K562 (cell line): Measurements from ENCODE around the gene CCL27. TPM values are rescaled to one million over a fixed set of nuclear protein-coding genes. Genes with fewer than 3 reads are reported as not detected.

ENCODE experiments used
- CEBPG ChIP-seq, 3 experiments: fragments of 200-800 bp in 1 of 3; sonication (Bioruptor generic) in 1 of 3; sonication (generic) in 1 of 3; formaldehyde crosslinking in 1 of 3; IDR thresholded peaks in 2 of 3; conservative IDR thresholded peaks in 1 of 3; 2 replicates each; pipeline versions ENCODE4 v1.6.1 to v1.8.0; 2016 to 2022; ENCODE audit warnings: missing compliant biosample characterization in 2 of 3, missing genetic modification characterization in 2 of 3, mild to moderate bottlenecking in 1 of 3, missing genetic modification reagents in 1 of 3
- ETV1 ChIP-seq: fragments of 450-650 bp; conservative IDR thresholded peaks from 2 replicates; pipeline ENCODE4 v1.6.1; 2016; ENCODE audit warnings: missing genetic modification characterization, control low read depth, low read depth, missing compliant biosample characterization
- GABPB1 ChIP-seq: sonication (generic); formaldehyde crosslinking; IDR thresholded peaks from 2 replicates; pipeline ENCODE4 v1.8.0; 2022; ENCODE audit warnings: mild to moderate bottlenecking, missing genetic modification reagents
- KDM1A ChIP-seq, 2 experiments: fragments of 450-650 bp; IDR thresholded peaks; 2 replicates each; pipeline ENCODE4 v1.6.1; 2016; ENCODE audit warnings: mild to moderate bottlenecking in 2 of 2
- MGA ChIP-seq: fragments of 450-650 bp; IDR thresholded peaks from 2 replicates; pipeline ENCODE4 v1.6.1; 2016; ENCODE audit warnings: mild to moderate bottlenecking, moderate library complexity
- NFIC ChIP-seq: fragments of 450-650 bp; IDR thresholded peaks from 2 replicates; pipeline ENCODE4 v1.6.1; 2017; ENCODE audit warnings: mild to moderate bottlenecking, inconsistent platforms
- POLR2G ChIP-seq: fragments of 200-400 bp; formaldehyde crosslinking; IDR thresholded peaks from 2 replicates; pipeline ENCODE4 v1.6.1; 2017; ENCODE audit warnings: low read depth, mild to moderate bottlenecking, antibody characterized with exemption, low read length, moderate library complexity
- SAP30 ChIP-seq: fragments of 200-600 bp; sonication (generic); IDR thresholded peaks from 2 replicates; pipeline ENCODE4 v1.6.1; 2012; ENCODE audit warnings: borderline replicate concordance, low read depth, mild to moderate bottlenecking, moderate library complexity, low read length, control low read depth, inconsistent platforms; ENCODE audit not compliant: insufficient read depth, poor library complexity, severe bottlenecking
- TBP ChIP-seq: optimal IDR thresholded peaks from 2 replicates; pipeline ENCODE3; 2011; ENCODE audit warnings: low read depth, low read length, improper control_type of control experiment
- ZBTB7A ChIP-seq: IDR thresholded peaks from 2 replicates; pipeline ENCODE4 v1.6.1; 2011; ENCODE audit warnings: low read depth, mild to moderate bottlenecking, low read length, moderate library complexity, borderline replicate concordance; ENCODE audit not compliant: control insufficient read depth
- ZFP36 ChIP-seq: fragments of 150-350 bp; IDR thresholded peaks from 2 replicates; pipeline ENCODE4 v1.6.1; 2018; ENCODE audit warnings: low read length, low read depth; ENCODE audit not compliant: partially characterized antibody
- ZNF347 ChIP-seq: fragments of 450-650 bp; formaldehyde crosslinking; IDR thresholded peaks from 2 replicates; pipeline ENCODE4 v1.4.0; 2020; ENCODE audit warnings: low read depth, mild to moderate bottlenecking, moderate library complexity
- polyA plus RNA-seq, 8 experiments: library from polyadenylated mRNA; depleted of rRNA in 4 of 8; stranded (reverse) in 5 of 8; unstranded in 3 of 8; fragments of >200 nt; fragmentation: Nextera tagmentation in 2 of 8; fragmentation: Illumina TruSeq in 1 of 8; extraction: Ambion mirVana in 2 of 8; extraction: Trizol in 1 of 8; gene quantifications; 2 replicates each; pipeline versions ENCODE4 v1.2.1 to v1.2.3, GENCODE V29; 2011 to 2014; ENCODE audit warnings: inconsistent platforms in 1 of 8, missing spikeins in 1 of 8
- total RNA-seq, 7 experiments: library from RNA; depleted of rRNA in 6 of 7; stranded (reverse); fragments of >200 nt in 6 of 7; fragmentation: Illumina TruSeq in 2 of 7; extraction: Trizol in 2 of 7; gene quantifications; 2 replicates each; pipeline versions ENCODE4 v1.2.1 to v1.2.3, GENCODE V29; 2011 to 2021; ENCODE audit warnings: low replicate concordance in 1 of 7
- TF ChIP-seq, protein P1 (sequence below): fragments of 250-450 bp; sonication (Bioruptor Pico); IDR thresholded peaks from 2 replicates; pipeline ENCODE4 v1.4.0; 2020

The CCL27 gene
- total and polyA plus RNA-seq, 9 of the 15 experiments (the other 6 are each of a cell fraction or from before 2014, with no cell fraction given), result 0.10 to 0.53 (median 0.27) TPM; not detected in 5

GRCh38 chr9:34665381-34666250 is 3.2 kb upstream of the CCL27 start (continued):
- TF ChIP-seq POLR2G (peak; percentile 81), GABPB1 (peak; percentile 93), ZFP36 (no peak), ZBTB7A (peak; percentile 96), ZNF347 (no peak), MGA (0 out of 2 replicates have a peak, but pooled peaks have one; percentile 27), SAP30 (peak; percentile 31), KDM1A (IDR thresholded peaks at IDR 0.05) (peak; percentile 15 to 29; a peak in 1 of 4 replicates), NFIC (peak; percentile 39; the same call in 1 of the 2 replicates), CEBPG (CRISPR knock-in tag; IDR thresholded peaks at IDR 0.05) (peak; percentile 71; the same call in 1 of the 2 replicates), CEBPG (tag; conservative IDR thresholded peaks at IDR 0.05 in 1 of 2, IDR thresholded peaks at IDR 0.05 in 1 of 2) (peak; percentile 82 to 88), TBP (peak; percentile 46), ETV1 (peak; percentile 57; the same call in 1 of the 2 replicates)
- TF ChIP-seq, protein P1, sequence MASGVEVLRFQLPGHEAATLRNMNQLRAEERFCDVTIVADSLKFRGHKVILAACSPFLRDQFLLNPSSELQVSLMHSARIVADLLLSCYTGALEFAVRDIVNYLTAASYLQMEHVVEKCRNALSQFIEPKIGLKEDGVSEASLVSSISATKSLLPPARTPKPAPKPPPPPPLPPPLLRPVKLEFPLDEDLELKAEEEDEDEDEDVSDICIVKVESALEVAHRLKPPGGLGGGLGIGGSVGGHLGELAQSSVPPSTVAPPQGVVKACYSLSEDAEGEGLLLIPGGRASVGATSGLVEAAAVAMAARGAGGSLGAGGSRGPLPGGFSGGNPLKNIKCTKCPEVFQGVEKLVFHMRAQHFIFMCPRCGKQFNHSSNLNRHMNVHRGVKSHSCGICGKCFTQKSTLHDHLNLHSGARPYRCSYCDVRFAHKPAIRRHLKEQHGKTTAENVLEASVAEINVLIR (CRISPR knock-in tag), result peak; percentile 74
